HepG2 (cell line): ENCODE results near the gene ATP10A. TPM values are rescaled to one million over a fixed set of nuclear protein-coding genes. Genes with fewer than 3 reads are reported as not detected.

Source experiments
- ARID5B ChIP-seq: IDR thresholded peaks from 2 replicates; pipeline ENCODE4 v1.4.0; 2020; ENCODE audit warnings: mild to moderate bottlenecking, missing genetic modification reagents
- ARNT2 ChIP-seq: sonication (generic); formaldehyde crosslinking; IDR thresholded peaks from 2 replicates; pipeline ENCODE4 v1.8.0; 2022; ENCODE audit warnings: mild to moderate bottlenecking, low read depth, missing genetic modification reagents, moderate library complexity
- CC2D1A ChIP-seq: sonication (generic); formaldehyde crosslinking; IDR thresholded peaks from 2 replicates; pipeline ENCODE4 v1.8.1; 2023; ENCODE audit warnings: mild to moderate bottlenecking, missing genetic modification reagents
- DNMT1 ChIP-seq: sonication (generic); formaldehyde crosslinking; IDR thresholded peaks from 2 replicates; pipeline ENCODE4 v1.5.1; 2020; ENCODE audit warnings: mild to moderate bottlenecking, missing genetic modification reagents
- HBP1 ChIP-seq: IDR thresholded peaks from 2 replicates; pipeline ENCODE4 v1.6.1; 2016; ENCODE audit warnings: low read depth, control low read depth
- JUND ChIP-seq: sonication (generic); formaldehyde crosslinking; IDR thresholded peaks from 2 replicates; pipeline ENCODE4 v1.8.0; 2022; ENCODE audit warnings: mild to moderate bottlenecking, missing genetic modification reagents
- MEF2D ChIP-seq: sonication (generic); formaldehyde crosslinking; IDR thresholded peaks from 2 replicates; pipeline ENCODE4 v1.5.1; 2020; ENCODE audit warnings: mild to moderate bottlenecking, missing genetic modification reagents
- NKX3-1 ChIP-seq: sonication (generic); formaldehyde crosslinking; IDR thresholded peaks from 2 replicates; pipeline ENCODE4 v1.5.0; 2020; ENCODE audit warnings: missing genetic modification reagents
- NRL ChIP-seq: sonication (generic); formaldehyde crosslinking; IDR thresholded peaks from 2 replicates; pipeline ENCODE4 v1.5.0; 2020; ENCODE audit warnings: missing genetic modification reagents, mild to moderate bottlenecking, moderate library complexity, borderline replicate concordance
- PHF8 ChIP-seq: sonication (generic); formaldehyde crosslinking; IDR thresholded peaks from 2 replicates; pipeline ENCODE4 v1.5.0; 2020; ENCODE audit warnings: missing genetic modification reagents
- THRA ChIP-seq: sonication (generic); formaldehyde crosslinking; IDR thresholded peaks from 2 replicates; pipeline ENCODE4 v1.4.0; 2020; ENCODE audit warnings: missing genetic modification reagents, borderline replicate concordance
- ZBTB33 ChIP-seq: sonication (generic); formaldehyde crosslinking; IDR thresholded peaks from 2 replicates; pipeline ENCODE4 v1.4.0; 2020; ENCODE audit warnings: missing genetic modification reagents
- ZMYM3 ChIP-seq: sonication (generic); formaldehyde crosslinking; IDR thresholded peaks from 2 replicates; pipeline ENCODE4 v1.5.1; 2020; ENCODE audit warnings: mild to moderate bottlenecking, missing genetic modification reagents
- ZNF10 ChIP-seq: sonication (generic); formaldehyde crosslinking; IDR thresholded peaks from 2 replicates; pipeline ENCODE4 v1.4.0; 2020; ENCODE audit warnings: mild to moderate bottlenecking, low read depth, missing genetic modification reagents, borderline replicate concordance
- ZNF205 ChIP-seq: IDR thresholded peaks from 2 replicates; pipeline ENCODE4 v1.6.1; 2018; ENCODE audit warnings: missing biosample characterization, missing genetic modification reagents
- ZNF232 ChIP-seq: sonication (generic); formaldehyde crosslinking; IDR thresholded peaks from 2 replicates; pipeline ENCODE4 v1.4.0; 2020; ENCODE audit warnings: missing genetic modification reagents, borderline replicate concordance
- ZNF382 ChIP-seq: sonication (generic); formaldehyde crosslinking; IDR thresholded peaks from 2 replicates; pipeline ENCODE4 v1.5.0; 2020; ENCODE audit warnings: missing genetic modification reagents, mild to moderate bottlenecking, borderline replicate concordance
- ZNF558 ChIP-seq: sonication (generic); formaldehyde crosslinking; IDR thresholded peaks from 2 replicates; pipeline ENCODE4 v1.9.0; 2022; ENCODE audit warnings: mild to moderate bottlenecking, missing genetic modification reagents, borderline replicate concordance
- ZNF589 ChIP-seq: sonication (generic); formaldehyde crosslinking; conservative IDR thresholded peaks from 2 replicates; pipeline ENCODE4 v1.8.0; 2022; ENCODE audit warnings: mild to moderate bottlenecking, moderate library complexity, missing genetic modification reagents
- ZNF747 ChIP-seq: sonication (generic); formaldehyde crosslinking; IDR thresholded peaks from 2 replicates; pipeline ENCODE4 v1.8.1; 2023; ENCODE audit warnings: missing genetic modification reagents, mild to moderate bottlenecking, borderline replicate concordance
- ZSCAN12 ChIP-seq: sonication (generic); formaldehyde crosslinking; IDR thresholded peaks from 2 replicates; pipeline ENCODE4 v1.9.0; 2021; ENCODE audit warnings: mild to moderate bottlenecking, missing genetic modification reagents
- polyA plus RNA-seq, 8 experiments: library from polyadenylated mRNA; depleted of rRNA in 3 of 8; stranded (reverse) in 7 of 8; unstranded in 1 of 8; fragments of >200 nt; fragmentation: Illumina TruSeq in 4 of 8; extraction: Trizol in 4 of 8; gene quantifications; 2 replicates each; pipeline versions ENCODE4 v1.2.1 to v1.2.3, GENCODE V29; 2011 to 2016; ENCODE audit warnings: low read depth in 4 of 8, missing spikeins in 1 of 8, mixed read lengths in 1 of 8; ENCODE audit not compliant: insufficient read depth in 1 of 8
- total RNA-seq, 5 experiments: library from RNA; depleted of rRNA; stranded (reverse); fragments of >200 nt; fragmentation: Illumina TruSeq; extraction: Trizol; gene quantifications; 2 replicates each; pipeline ENCODE4 v1.2.3, GENCODE V29; 2016; ENCODE audit warnings: low read depth in 1 of 5

The ATP10A gene
- total and polyA plus RNA-seq, 2 of the 13 experiments (the other 11 are each of a cell fraction or from before 2014, with no cell fraction given): 0.58 to 4.2 TPM

GRCh38 chr15:25850154-25851111, 12.7 kb downstream of the ATP10A start (continued):
- 0 out of 2 replicates have a peak, but pooled peaks have one; percentile 26 for TF ChIP-seq THRA (CRISPR knock-in tag)
- no peak for TF ChIP-seq DNMT1 (CRISPR knock-in tag)
- no peak for TF ChIP-seq HBP1
- TF ChIP-seq ZBTB33 (CRISPR knock-in tag): no peak
- no peak for TF ChIP-seq ZNF382 (CRISPR knock-in tag)
- TF ChIP-seq PHF8 (CRISPR knock-in tag): peak; percentile 18; the same call in 1 of the 2 replicates
- TF ChIP-seq ZNF747: no peak
- no peak for TF ChIP-seq ZSCAN12 (CRISPR knock-in tag)
- no peak for TF ChIP-seq ZNF232 (CRISPR knock-in tag)
- peak; percentile 63; the same call in 1 of the 2 replicates for TF ChIP-seq JUND (CRISPR knock-in tag)
- TF ChIP-seq ZNF205: no peak
- no peak for TF ChIP-seq NKX3-1 (CRISPR knock-in tag)
- TF ChIP-seq ZNF10 (CRISPR knock-in tag): no peak
- no peak for TF ChIP-seq CC2D1A (CRISPR knock-in tag)
- TF ChIP-seq ARID5B (CRISPR knock-in tag): peak; percentile 47
- TF ChIP-seq ZNF558 (CRISPR knock-in tag): no peak
- TF ChIP-seq ZMYM3 (CRISPR knock-in tag): no peak
- no peak for TF ChIP-seq ZNF589 (CRISPR knock-in tag)
- TF ChIP-seq NRL (CRISPR knock-in tag): no peak
- no peak for TF ChIP-seq MEF2D
- no peak for TF ChIP-seq ARNT2
